Right lobe of liver (tissue), 4 donors: ENCODE results near the gene CDKN2B.

Experiments used
- POLR2A ChIP-seq: fragments of 450-650 bp; IDR thresholded peaks from one replicate; pipeline ENCODE4 v1.6.1; 2017; ENCODE audit warnings: antibody characterized with exemption, mild to moderate bottlenecking
- TF ChIP-seq, protein P1 (sequence below), 4 donors: fragments of 200-600 bp in 3 of 4; fragments of 450-650 bp in 1 of 4; IDR thresholded peaks; one replicate each; pipeline versions ENCODE4 v1.5.1 to v1.8.0; 2016 to 2022; ENCODE audit warnings: antibody characterized with exemption in 4 of 4, mild to moderate bottlenecking in 2 of 4
- donor health status: DM: no; HTN: no; CAD: no.
- donor health status: DM: no; HTN: no; CAD: no.
- donor health status: DM: no; HTN: yes; CAD: no.

DNA sequence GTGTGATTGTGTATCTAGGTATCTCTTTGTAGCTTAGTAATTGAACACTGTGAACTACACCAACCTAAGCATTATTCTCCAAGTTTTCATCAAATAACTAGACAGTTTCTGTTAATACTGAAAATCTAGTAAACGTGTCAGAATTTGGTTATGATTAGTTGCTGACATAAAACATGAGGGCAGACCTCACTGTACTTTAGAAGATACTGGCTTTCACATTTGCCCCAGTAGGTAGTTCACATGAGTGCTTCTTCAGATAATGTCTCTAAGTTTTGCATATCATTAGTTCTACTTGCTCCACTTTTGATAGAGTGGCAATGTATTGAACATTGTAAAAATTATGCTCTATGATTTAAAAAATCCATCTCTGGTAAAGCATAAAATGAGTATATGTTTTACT is 7.1 kb downstream of the CDKN2B start:
- TF ChIP-seq, protein P1, sequence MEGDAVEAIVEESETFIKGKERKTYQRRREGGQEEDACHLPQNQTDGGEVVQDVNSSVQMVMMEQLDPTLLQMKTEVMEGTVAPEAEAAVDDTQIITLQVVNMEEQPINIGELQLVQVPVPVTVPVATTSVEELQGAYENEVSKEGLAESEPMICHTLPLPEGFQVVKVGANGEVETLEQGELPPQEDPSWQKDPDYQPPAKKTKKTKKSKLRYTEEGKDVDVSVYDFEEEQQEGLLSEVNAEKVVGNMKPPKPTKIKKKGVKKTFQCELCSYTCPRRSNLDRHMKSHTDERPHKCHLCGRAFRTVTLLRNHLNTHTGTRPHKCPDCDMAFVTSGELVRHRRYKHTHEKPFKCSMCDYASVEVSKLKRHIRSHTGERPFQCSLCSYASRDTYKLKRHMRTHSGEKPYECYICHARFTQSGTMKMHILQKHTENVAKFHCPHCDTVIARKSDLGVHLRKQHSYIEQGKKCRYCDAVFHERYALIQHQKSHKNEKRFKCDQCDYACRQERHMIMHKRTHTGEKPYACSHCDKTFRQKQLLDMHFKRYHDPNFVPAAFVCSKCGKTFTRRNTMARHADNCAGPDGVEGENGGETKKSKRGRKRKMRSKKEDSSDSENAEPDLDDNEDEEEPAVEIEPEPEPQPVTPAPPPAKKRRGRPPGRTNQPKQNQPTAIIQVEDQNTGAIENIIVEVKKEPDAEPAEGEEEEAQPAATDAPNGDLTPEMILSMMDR (IDR thresholded peaks at IDR 0.05) = no peak
- no peak for TF ChIP-seq POLR2A
